H1 (cell line): ENCODE measurements around the gene NELL1.
A peak's percentile ranks its signal among the peaks of the same experiment; 100 is the strongest.

Source experiments
- BACH1 ChIP-seq: IDR thresholded peaks from 2 replicates; pipeline ENCODE4 v1.6.1; 2012; ENCODE audit warnings: low read length, improper control_type of control experiment
- JUN ChIP-seq: IDR thresholded peaks from 2 replicates; pipeline ENCODE4 v1.6.1; 2011; ENCODE audit warnings: low read depth, mild to moderate bottlenecking, improper control_type of control experiment, low read length
- JUND ChIP-seq: IDR thresholded peaks from 2 replicates; pipeline ENCODE4 v1.6.1; 2011; ENCODE audit warnings: mild to moderate bottlenecking, improper control_type of control experiment, low read length
- KDM1A ChIP-seq: fragments of 200-600, 300-600 bp; sonication (generic); IDR thresholded peaks from 2 replicates; pipeline ENCODE4 v1.7.1; 2016; ENCODE audit warnings: mild to moderate bottlenecking, low read length, borderline replicate concordance
- KDM5A ChIP-seq: fragments of 200-600 bp; IDR thresholded peaks from 2 replicates; pipeline ENCODE4 v1.7.1; 2012; ENCODE audit warnings: mild to moderate bottlenecking, low read length, inconsistent platforms, mixed read lengths
- MAX ChIP-seq: IDR thresholded peaks from 2 replicates; pipeline ENCODE4 v1.6.1; 2012; ENCODE audit warnings: inconsistent platforms
- POLR2A ChIP-seq, 2 experiments: IDR thresholded peaks; 1 replicate in 1 of 2; 2 replicates in 1 of 2; pipeline ENCODE4 v1.6.1; 2011; ENCODE audit warnings: low read depth in 2 of 2, low read length in 2 of 2, mild to moderate bottlenecking in 2 of 2; ENCODE audit errors: control extremely low read depth in 1 of 2
- POLR2AphosphoS5 ChIP-seq: IDR thresholded peaks from 2 replicates; pipeline ENCODE4 v1.6.1; 2011; ENCODE audit warnings: low read depth, low read length
- RFX5 ChIP-seq: IDR thresholded peaks from 2 replicates; pipeline ENCODE4 v1.6.1; 2011; ENCODE audit warnings: low read depth, low read length, improper control_type of control experiment, borderline replicate concordance
- RXRA ChIP-seq: IDR thresholded peaks from 2 replicates; pipeline ENCODE4 v1.6.1; 2011; ENCODE audit warnings: low read depth, mild to moderate bottlenecking, low read length, moderate library complexity; ENCODE audit not compliant: insufficient read depth
- SP2 ChIP-seq: IDR thresholded peaks from 2 replicates; pipeline ENCODE4 v1.6.1; 2012; ENCODE audit warnings: mild to moderate bottlenecking, low read length, inconsistent platforms
- SUZ12 ChIP-seq: fragments of 200-600 bp; sonication (generic); IDR thresholded peaks from 2 replicates; pipeline ENCODE4 v1.6.1; 2012; ENCODE audit warnings: mild to moderate bottlenecking, inconsistent platforms, low read length, moderate library complexity, mixed read lengths
- TF ChIP-seq, protein P1 (sequence below), 3 experiments: IDR thresholded peaks; 1 replicate in 2 of 3; 2 replicates in 1 of 3; pipeline versions ENCODE4 v1.5.1 to v1.6.1; 2011; ENCODE audit warnings: low read length in 3 of 3, mild to moderate bottlenecking in 3 of 3, inconsistent platforms in 2 of 3, low read depth in 1 of 3, moderate library complexity in 1 of 3; ENCODE audit not compliant: insufficient read depth in 1 of 3; ENCODE audit errors: control extremely low read depth in 1 of 3

DNA sequence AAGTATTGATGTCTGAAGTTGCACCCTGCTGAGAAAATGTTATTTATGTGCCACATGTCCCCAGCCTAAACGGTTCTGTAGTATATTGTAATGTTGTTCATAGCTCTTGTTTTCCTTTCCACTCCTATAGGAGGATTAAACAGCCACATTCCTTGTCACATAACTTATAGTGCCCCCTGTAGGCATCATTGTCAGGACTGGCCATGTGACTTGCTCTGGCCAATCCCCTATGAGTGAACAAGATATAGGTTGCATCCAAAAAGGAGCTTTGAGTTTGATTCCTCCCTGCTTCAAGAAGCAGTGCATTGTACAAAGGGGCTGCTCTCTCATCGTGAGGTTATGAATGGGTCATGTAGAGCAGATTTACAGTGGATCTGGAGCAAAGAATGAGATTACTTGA, 805.9 kb downstream of the NELL1 start:
- TF ChIP-seq, protein P1, sequence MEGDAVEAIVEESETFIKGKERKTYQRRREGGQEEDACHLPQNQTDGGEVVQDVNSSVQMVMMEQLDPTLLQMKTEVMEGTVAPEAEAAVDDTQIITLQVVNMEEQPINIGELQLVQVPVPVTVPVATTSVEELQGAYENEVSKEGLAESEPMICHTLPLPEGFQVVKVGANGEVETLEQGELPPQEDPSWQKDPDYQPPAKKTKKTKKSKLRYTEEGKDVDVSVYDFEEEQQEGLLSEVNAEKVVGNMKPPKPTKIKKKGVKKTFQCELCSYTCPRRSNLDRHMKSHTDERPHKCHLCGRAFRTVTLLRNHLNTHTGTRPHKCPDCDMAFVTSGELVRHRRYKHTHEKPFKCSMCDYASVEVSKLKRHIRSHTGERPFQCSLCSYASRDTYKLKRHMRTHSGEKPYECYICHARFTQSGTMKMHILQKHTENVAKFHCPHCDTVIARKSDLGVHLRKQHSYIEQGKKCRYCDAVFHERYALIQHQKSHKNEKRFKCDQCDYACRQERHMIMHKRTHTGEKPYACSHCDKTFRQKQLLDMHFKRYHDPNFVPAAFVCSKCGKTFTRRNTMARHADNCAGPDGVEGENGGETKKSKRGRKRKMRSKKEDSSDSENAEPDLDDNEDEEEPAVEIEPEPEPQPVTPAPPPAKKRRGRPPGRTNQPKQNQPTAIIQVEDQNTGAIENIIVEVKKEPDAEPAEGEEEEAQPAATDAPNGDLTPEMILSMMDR (IDR thresholded peaks at IDR 0.05; ENCODE audit: control extremely low read depth in 1 of 3, insufficient read depth in 1 of 3, low read depth in 1 of 3, low read length in 3 of 3), result peak in 1 of 3 experiments; percentile 13; a peak in 1 of 4 replicates
- TF ChIP-seq POLR2A (IDR thresholded peaks at IDR 0.05; ENCODE audit: control extremely low read depth in 1 of 2, low read depth in 2 of 2, low read length in 2 of 2) (no peak), MAX (no peak), RXRA (no peak), SP2 (no peak), KDM1A (no peak), POLR2AphosphoS5 (no peak), JUND (no peak), KDM5A (no peak), BACH1 (no peak), RFX5 (no peak), SUZ12 (no peak), JUN (no peak)
